HG02678 (cell line): ENCODE results near the gene SYNGR1.
"Not testable (repeated sequence)": the region's sequence is repeated elsewhere in the genome, so short reads cannot be mapped to it uniquely, and the experiment has no call there.

ENCODE experiments used
- ATAC-seq: cut with Tn5 transposase; IDR thresholded peaks from one replicate; pipeline ENCODE4 v1.9.1; 2021; ENCODE audit warnings: mild to moderate bottlenecking, moderate library complexity; ENCODE audit not compliant: unreplicated experiment

Gene SYNGR1

DNA sequence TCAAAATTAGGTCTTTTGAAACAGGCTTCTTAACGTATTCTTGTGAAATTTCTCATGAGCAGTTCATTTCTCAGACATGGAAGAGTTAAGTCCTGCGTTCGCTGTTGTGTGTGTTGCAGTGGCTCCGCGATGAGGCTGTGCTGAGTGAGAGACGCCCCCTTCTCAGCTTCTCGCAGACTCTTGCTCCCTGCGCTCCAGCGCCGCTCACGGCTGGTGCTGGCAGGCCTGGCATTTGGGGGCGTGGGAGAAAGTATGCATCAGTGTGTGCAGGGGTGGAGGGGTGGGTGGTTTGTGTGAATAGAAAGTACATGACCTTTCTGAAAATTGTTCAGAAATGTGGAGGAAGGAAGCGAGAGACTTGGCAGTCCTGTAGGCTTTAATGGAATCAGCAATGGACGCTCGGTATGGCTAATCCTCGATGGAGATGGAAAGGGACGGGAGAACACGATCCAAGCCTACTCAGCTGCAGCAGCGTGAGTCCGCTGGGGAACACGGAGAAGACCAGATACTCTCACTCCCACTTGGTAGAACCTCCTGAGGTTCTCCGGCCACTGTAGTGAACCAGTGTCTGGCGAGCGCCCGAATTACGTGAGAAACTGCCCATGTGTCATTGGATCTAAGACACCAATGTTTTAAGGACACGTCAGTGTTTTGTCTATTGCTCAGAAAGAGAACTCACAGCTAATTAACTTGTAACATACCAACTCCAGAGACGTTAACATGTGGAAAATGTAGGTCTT lies 55.7 kb downstream of the SYNGR1 start:
- ATAC-seq, result no peak

DNA sequence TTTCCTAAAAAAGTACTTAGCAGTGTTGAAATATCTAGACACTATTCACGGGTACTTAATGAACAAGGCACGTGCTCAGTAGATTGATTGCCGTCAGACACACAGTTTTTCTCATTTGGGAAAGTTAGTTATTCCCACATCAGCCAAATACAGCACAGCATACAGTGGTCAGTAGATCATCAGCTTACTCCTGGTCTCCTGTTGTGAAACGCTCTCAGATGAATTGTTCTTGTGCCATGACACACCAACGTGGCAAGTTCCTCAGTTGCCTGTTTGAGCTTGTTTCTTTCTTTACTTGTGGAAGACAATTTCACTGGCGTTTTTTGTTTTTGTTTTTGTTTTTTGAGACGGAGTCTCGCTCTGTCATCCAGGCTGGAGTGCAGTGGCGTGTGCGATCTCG lies 58.4 kb downstream of the SYNGR1 start:
- no peak for ATAC-seq

DNA sequence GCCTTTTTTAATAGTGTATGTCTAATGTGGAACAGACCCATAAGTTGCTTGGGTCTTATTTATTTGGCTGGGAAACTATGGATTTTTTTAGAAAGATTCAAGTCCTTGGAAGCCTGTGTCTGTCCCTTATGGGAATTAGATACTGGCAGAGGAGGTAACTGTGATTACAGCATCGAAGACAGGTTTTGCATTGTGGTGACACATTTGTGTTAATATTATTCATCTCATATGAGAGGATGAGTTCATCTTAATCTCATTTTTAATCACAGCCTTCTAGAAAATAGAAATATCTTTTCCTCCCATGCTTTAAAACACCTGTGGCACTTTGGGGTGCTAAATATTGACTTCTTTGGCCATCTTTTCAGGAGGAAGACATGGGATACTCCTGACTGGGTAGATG lies 59.0 kb downstream of the SYNGR1 start:
- ATAC-seq, result no peak

DNA sequence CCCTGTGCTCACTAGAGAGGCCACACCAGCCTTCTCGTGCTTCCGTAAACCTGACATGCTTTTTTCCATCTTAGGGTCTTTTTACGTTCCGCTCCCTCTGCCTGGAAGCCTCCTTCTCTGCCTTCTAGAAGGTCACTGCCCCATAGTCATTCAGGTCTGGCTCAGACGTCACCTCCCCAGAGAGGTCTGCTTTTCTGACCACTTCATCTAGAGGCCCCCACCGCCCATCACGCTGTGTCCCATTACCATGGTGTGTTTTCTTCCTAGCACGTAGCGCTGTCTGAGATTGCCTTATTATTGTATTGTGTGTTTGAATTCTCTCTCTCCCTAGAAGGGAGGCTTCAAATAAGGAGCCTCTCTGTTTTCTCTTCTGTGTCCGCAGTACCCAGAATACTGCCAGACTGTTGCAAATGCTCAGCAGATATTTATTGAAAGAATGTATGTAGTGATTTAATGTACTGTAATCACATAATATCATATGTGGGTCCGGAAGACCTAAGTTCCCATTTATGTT lies 59.8 kb downstream of the SYNGR1 start:
- no peak for ATAC-seq

DNA sequence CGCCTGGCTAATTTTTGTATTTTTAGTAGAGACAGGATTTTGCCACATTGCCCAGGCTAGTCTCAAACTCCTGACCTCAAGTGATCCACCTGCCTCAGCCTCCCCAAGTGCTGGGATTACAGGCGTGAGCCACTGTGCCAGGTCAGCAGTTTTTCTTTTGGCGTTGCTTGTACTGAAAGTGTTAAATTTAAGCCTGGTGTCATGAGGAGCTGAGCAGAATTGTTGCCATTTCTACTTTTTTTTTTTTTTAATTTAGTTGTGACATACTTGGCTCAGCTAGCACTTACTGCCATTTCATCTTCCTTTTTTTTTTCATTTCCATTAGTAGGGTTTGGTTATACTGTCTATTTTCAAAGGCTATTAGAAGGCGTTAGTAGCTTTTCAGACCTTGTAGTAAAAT lies 60.5 kb downstream of the SYNGR1 start:
- ATAC-seq, result no peak

DNA sequence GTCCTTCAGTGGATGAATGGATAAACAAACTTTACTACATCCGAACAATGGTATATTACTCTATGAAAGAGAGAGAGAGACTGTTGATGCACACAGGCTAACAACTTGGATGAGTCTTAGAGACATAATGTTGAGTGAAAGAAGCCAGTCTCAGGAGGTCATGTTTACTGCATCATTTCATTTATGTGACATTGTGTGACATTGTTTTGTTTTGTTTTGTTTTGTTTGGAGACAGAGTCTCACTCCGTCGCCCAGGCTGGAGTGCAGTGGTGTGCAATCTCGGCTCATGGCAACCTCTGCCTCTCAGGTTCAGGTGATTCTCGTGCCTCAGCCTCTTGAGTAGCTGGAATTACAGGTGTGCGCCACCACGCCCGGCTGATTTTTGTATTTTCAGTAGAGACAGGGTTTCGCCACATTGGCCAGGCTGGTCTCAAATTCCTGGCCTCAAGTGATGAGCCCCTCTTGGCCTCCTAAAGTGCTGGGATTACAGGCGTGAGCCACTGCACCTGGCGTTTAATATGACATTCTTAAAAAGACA lies 62.1 kb downstream of the SYNGR1 start:
- ATAC-seq, result not testable (repeated sequence)

DNA sequence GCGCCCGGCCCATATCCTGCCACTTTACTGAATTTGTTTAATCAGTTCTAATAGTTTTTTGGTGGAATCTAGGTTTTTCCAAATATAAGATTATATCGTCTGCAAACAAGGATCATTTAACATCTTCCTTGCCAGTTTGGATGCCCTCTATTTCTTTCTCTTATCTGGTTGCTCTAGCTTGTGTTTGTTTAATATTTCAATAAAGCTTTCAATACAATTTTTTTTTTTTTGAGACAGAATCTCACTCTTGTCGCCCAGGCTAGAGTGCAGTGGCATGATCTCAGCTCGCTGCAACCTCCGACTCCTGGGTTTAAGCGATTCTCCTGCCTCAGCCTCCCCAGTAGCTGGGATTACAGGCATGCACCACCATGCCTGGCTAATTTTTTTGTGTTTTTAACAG lies 63.4 kb downstream of the SYNGR1 start:
- not testable (repeated sequence) for ATAC-seq

DNA sequence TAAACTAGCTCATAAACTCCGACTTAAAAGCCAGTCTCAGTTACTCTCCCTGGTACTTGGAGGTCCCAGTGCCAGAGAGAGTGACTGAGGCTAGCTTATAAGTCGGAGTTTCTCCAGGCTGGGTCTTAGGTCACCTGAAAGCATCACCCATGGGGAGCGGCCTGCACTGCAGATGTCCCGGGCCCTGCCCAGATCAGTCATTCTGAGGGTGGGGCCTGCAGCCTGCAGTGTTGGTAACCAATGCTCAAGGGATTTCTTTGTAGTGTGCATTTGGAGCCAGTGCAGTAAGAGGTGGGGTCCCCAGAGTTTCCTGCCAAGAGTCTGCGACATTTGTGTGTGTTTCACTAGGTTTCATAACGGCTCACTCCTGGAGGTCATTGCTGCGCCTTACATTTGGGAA lies 64.6 kb downstream of the SYNGR1 start:
- no peak for ATAC-seq

DNA sequence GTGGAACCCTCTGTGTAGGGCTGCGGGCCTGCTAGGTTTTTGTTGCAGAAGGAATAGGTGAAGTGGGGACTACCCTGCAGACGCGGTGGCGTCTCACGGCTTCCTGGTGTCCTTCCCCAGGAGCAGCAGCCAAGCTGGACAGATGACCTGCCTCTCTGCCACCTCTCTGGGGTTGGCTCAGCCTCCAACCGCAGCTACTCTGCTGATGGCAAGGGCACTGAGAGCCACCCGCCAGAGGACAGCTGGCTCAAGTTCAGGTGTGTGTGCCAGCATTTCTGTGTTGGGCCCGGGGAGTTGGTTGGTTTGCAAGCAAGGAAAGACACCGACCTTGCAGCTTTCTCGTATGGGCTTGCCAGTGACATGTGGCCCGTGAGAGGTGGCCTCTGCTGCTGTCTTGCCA lies 65.1 kb downstream of the SYNGR1 start:
- no peak for ATAC-seq

DNA sequence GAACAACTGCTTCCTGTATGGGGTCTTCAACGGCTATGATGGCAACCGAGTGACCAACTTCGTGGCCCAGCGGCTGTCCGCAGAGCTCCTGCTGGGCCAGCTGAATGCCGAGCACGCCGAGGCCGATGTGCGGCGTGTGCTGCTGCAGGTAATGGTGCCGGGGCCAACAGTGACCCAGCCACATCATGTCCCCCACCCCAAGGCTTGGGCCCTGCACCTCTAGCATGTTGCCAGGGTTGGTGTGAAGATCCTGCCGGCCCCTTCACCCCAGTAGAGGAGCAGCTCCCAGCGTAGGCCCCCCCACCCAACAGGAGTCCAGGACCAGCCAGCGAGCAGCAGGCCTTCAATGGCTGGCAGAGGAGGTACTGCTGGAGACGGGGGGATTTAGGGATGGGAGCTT lies 65.7 kb downstream of the SYNGR1 start:
- no peak for ATAC-seq

DNA sequence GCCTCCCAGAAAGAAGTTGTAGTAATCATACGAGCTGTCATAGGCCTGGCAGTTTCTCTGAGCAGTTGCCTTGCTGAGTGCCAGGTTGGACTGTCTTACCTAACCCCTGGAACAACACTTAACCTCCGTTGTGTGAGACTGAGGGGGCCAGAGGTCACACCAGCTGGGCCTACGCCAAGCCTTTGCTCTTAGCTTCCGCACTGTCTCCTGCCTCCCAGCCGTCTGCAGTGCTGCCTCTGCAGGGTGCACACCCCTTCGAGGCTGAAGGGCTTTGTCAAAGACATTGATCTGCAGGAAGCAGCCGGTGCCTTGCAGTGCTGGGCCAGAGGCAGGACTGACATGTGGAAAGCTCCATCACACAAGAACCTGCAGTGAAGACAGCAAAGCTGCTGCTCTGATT lies 66.5 kb downstream of the SYNGR1 start:
- no peak for ATAC-seq

DNA sequence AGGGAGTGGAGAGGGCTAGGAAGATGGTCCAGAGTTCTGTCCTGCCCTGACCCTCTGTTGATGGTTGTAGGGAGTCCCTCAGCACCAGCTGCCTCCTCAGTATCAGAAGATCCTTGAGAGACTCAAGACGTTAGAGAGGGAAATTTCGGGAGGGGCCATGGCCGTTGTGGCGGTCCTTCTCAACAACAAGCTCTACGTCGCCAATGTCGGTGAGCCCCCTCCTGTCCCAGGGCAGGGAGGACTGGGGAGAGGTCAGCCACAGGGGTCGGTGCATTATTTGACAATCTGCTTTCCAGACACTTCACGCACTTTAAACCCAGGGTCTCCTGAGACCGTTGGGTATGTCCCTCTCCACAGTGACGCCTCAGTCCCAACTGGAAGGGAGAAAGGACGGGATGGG lies 67.8 kb downstream of the SYNGR1 start:
- ATAC-seq, result no peak

DNA sequence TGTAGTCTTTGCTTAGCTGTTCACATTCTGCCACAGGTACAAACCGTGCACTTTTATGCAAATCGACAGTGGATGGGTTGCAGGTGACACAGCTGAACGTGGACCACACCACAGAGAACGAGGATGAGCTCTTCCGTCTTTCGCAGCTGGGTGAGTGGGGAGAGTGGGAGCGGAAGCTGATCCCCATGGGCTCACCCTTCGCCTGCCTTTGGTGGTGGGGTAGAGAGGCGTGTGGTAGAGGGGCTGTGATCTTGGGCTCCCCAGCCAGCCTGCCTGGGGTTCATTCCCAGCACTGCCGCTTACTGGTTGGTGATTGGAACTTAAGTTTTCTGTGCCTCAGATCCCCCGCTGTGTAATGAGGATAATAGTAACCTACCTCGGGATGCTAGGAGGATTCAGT lies 68.9 kb downstream of the SYNGR1 start:
- ATAC-seq, result no peak

DNA sequence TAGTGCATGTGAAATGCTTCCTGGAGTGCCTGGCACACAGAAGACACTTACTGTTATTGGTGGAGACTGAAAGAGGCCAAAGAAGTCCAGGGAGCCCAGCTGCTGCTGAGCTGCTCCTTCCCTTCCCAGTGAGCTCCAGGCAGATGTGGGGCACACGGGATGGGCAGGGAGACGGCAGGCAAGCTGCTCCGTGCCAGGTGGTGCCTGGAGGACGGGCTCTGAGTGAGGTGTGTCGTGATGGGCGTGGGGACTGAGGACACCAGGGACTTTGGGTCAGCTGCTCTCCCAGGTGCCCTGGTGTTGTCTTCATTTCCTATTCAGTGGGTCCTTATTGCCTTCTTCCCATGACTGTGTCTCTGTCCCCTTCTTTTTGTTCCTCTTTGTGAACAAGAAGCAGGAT lies 69.3 kb downstream of the SYNGR1 start:
- no peak for ATAC-seq

DNA sequence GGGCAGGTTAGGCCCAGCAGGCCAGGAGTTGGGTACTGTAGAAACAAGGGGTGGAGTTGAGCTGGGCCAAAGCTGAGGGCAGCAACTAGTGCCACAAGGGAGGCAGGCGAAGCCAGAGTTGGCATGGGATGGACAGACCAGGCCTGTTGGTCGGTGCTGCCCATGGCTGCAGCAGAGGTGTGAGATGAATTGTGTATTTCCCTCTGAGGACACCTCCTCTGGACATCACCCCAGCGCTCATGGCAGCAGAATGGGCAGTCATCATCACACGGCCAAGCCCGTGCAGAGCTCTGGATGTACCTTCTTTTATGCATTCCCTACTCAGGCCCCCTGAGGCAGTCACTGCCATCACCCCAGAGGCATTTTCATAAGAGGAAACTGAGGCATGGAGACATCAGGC lies 70.1 kb downstream of the SYNGR1 start:
- no peak for ATAC-seq

DNA sequence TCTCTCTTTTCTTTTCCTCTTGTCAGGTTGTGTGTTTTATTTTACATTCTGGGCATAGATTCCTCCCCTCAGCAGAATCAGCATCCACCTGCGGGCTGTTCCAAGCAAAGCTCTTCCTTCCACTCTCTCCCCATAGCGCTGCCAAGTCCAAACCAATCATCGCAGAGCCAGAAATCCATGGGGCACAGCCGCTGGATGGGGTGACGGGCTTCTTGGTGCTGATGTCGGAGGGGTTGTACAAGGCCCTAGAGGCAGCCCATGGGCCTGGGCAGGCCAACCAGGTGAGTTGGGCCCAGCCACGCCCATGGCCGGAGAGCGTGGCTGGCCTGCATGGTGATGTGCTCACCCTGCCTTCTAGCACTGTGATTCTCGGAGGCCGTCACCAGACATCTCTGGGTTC lies 71.9 kb downstream of the SYNGR1 start:
- ATAC-seq, result no peak

DNA sequence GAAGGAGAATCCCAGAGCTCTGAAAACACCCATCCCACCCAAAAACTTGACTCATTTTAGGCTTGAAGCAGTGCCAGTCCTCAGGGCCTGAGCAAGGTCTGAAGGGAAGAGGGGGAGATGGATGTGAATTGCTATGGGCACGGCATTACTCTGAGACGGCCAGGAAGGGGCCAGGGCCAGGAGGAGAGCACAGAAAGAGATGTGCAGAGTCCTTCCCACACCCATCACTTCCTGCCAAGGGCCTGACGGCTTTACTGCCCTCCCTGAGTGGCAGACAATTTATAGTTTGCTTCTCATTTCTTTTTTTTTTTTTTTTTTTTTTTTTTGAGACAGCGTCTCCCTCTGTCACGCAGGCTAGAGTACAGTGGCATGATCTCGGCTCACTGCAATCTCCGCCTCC lies 72.3 kb downstream of the SYNGR1 start:
- ATAC-seq, result no peak

DNA sequence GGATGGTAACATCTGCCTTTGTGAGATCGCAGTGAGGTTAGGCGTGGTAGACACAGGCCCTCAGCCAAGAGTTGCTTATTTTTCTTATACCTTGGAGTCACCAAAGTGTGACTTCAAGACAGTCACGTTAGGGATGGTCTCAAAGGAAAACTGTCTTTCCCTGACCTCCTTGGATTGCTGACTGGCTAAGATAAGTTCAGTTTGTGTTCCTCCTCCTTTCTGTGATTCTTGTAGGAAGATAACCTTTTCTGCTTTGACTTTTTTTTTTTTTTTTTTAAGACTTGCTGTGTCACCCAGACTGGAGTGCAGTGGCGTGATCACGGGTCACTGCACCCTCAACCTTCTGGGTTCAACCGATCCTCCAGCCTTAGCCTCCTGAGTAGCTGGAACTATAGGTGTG lies 72.9 kb downstream of the SYNGR1 start:
- ATAC-seq, result no peak

DNA sequence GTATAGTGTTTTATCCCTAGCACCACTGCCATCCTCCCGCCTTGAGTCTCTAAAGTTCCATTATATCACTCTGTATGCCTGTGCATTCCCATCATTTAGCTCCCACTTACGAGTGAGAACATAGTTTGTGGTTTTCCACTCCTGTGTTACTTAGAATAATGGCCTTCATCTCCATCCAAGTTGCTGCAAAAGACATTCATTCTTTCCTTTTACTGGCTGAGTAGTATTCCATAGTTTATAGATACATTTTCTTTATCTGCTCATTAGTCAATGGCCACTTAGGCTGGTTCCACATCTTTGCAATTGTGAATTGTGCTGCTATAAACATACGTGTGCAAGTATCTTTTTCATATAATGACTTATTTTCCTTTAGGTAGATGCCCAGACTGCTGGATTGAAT lies 74.2 kb downstream of the SYNGR1 start:
- ATAC-seq, result no peak

DNA sequence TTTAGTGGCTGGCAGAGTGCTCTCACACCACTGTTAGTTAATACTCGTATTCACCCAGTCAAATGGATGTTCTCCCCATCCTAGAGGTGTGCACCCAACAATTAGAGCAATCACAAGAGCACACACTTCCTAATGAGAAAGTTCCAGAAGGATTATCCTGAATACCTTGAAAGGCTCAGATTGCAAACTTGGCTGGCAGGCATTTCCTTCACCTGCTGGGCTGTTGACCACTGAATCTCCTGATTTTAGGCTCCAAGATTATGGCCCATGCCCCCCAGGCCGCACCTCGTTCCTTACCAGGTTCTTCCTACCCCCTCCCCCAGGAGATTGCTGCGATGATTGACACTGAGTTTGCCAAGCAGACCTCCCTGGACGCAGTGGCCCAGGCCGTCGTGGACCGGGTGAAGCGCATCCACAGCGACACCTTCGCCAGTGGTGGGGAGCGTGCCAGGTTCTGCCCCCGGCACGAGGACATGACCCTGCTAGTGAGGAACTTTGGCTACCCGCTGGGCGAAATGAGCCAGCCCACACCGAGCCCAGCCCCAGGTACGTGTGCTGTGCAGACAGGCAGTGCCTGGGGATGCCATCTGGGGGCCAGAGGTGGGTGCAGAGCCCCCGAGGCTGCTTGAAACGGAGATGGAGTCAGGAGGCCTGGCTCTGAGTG lies 76.7 kb downstream of the SYNGR1 start:
- ATAC-seq, result no peak

DNA sequence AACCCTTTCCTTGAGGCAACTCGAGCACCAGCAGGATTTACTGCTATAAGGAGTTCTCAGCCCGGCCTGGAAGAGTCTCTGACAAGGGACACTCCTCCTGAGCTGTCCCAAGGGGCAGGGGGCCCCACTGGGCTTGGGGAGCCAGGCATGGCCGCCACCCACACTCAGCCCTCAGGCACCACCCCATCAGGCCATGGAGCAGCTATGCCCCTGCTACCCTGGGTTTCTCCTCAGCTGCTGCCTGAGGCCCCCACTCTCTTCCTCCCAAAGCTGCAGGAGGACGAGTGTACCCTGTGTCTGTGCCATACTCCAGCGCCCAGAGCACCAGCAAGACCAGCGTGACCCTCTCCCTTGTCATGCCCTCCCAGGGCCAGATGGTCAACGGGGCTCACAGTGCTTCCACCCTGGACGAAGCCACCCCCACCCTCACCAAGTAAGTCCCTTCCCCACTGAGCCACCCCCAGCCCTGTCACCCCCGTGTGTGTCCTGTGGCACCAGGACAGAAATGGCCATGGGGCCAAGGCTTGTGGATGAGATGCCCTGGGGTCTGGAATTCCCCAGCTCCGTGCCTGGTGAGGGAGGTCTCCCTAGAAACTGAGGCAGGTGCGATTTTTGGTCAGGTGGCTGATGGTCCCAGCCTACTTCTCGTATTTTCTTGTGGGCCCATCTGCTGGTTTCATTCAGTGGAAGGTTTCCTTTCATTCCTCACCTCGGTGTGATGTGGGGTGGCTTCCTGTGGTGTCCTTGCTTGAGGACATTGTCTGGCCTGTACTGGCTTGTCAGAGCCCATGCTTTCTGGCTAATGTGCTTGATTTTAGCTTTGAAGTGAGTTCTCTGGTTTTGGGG lies 78.2 kb downstream of the SYNGR1 start:
- no peak for ATAC-seq
